GM18498 (cell line): Measurements from ENCODE around the gene PIEZO1.
"Not testable (repeated sequence)": the region's sequence is repeated elsewhere in the genome, so short reads cannot be mapped to it uniquely, and the experiment has no call there.

Experiments
- ATAC-seq: cut with Tn5 transposase; IDR thresholded peaks from one replicate; pipeline ENCODE4 v1.9.1; 2021; ENCODE audit warnings: mild to moderate bottlenecking, moderate library complexity; ENCODE audit not compliant: unreplicated experiment

Gene PIEZO1

GRCh38 chr16:88804552-88805339 lies 19.7 kb upstream of the PIEZO1 start:
- no peak for ATAC-seq

GRCh38 chr16:88804173-88804551 lies 19.1 kb upstream of the PIEZO1 start:
- no peak for ATAC-seq

GRCh38 chr16:88803264-88803987 lies 18.4 kb upstream of the PIEZO1 start, which contains the start of gene CDT1:
CDT1 (plus strand) TSS chr16:88803789; CDS start chr16:88803832, 43 bp downstream.
- ATAC-seq: peak; percentile 74

GRCh38 chr16:88800277-88800592 lies 15.2 kb upstream of the PIEZO1 start:
- no peak for ATAC-seq

GRCh38 chr16:88799569-88800276 lies 14.7 kb upstream of the PIEZO1 start:
- no peak for ATAC-seq

GRCh38 chr16:88798772-88799455 lies 13.9 kb upstream of the PIEZO1 start:
- no peak for ATAC-seq

GRCh38 chr16:88798073-88798472 lies 13.1 kb upstream of the PIEZO1 start:
- ATAC-seq: no peak

- ATAC-seq: no peak
These were observed 11.3 kb upstream of the PIEZO1 start for GRCh38 chr16:88796278-88796677.

GRCh38 chr16:88793251-88793954 lies 8.4 kb upstream of the PIEZO1 start:
- no peak for ATAC-seq

- no peak for ATAC-seq
These were observed 7.7 kb upstream of the PIEZO1 start for GRCh38 chr16:88792668-88793250.

- ATAC-seq: no peak
These were observed 7.1 kb upstream of the PIEZO1 start for GRCh38 chr16:88792078-88792550.

GRCh38 chr16:88790312-88791211 lies 5.5 kb upstream of the PIEZO1 start:
- no peak for ATAC-seq

GRCh38 chr16:88789594-88789993 lies 4.6 kb upstream of the PIEZO1 start:
- ATAC-seq: no peak

GRCh38 chr16:88788749-88789148 lies 3.7 kb upstream of the PIEZO1 start:
- not testable (repeated sequence) for ATAC-seq

GRCh38 chr16:88787579-88788314 lies 2.7 kb upstream of the PIEZO1 start:
- ATAC-seq: no peak

GRCh38 chr16:88784856-88785105 lies 239 bp downstream of the PIEZO1 start:
- peak; percentile 34 for ATAC-seq

GRCh38 chr16:88784074-88784855 lies 755 bp downstream of the PIEZO1 start:
- ATAC-seq: no peak
